Measurements from ENCODE around the gene KLHDC8A. TPM values are rescaled to one million over a fixed set of nuclear protein-coding genes. Genes with fewer than 3 reads are reported as not detected.

The KLHDC8A gene
- total and polyA plus RNA-seq, 2 donors (not counting 3 experiments of a cell fraction or from before 2014, with no cell fraction given): not detected

- intact Hi-C loops (cut with micrococcal nuclease): no loop called here
- Histone ChIP-seq H3K4me1 (ENCODE audit: control insufficient read depth, extremely low read depth, insufficient read depth, low read length) (no peaks in the 10 kb centered on the region), H3K27ac (ENCODE audit: insufficient read depth, low read depth, low read length) (no peak overlapping the region), H3K9me1 (replicated peaks; ENCODE audit: control insufficient read depth, extremely low read depth, insufficient read depth, low read length) (no peaks in the 10 kb centered on the region), H3K4me3 (replicated peaks in 1 of 3; ENCODE audit: insufficient read depth in 1 of 3, low read depth in 1 of 3, low read length in 3 of 3) (no peak overlapping the region), H3K9ac (replicated peaks; ENCODE audit: extremely low read depth, insufficient read depth, low read length) (no peak overlapping the region), H2AFZ (ENCODE audit: low read depth, low read length) (no peak overlapping the region), H3K79me2 (ENCODE audit: control insufficient read depth, insufficient read depth, low read length) (no peaks in the 10 kb centered on the region), H4K20me1 (replicated peaks; ENCODE audit: control insufficient read depth, extremely low read depth, insufficient read depth, low read length) (no peaks in the 10 kb centered on the region), H3K36me3 (ENCODE audit: control insufficient read depth in 2 of 2, extremely low read depth in 1 of 2, insufficient read depth in 2 of 2, low read length in 2 of 2) (no peaks in the 10 kb centered on the region), H3K27me3 (ENCODE audit: control insufficient read depth in 2 of 2, insufficient read depth in 2 of 2, low read length in 2 of 2) (peaks cover 8 to 22% of the 10 kb centered on the region in 2 experiments), H3K9me3 (replicated peaks; ENCODE audit: control insufficient read depth, insufficient read depth, low read length) (no peaks in the 10 kb centered on the region), H3K4me2 (ENCODE audit: insufficient read depth, low read length) (no peak overlapping the region)
- dilution Hi-C loops (cut with MboI; ENCODE audit: extremely low pct_ligation_motif_present, low sequenced_read_pairs): no loop called here
- no peak for FAIRE-seq
- no peak for TF ChIP-seq MYC (IDR thresholded peaks at IDR 0.05; ENCODE audit: low read depth, low read length)
- TF ChIP-seq JUN (IDR thresholded peaks at IDR 0.05; ENCODE audit: borderline replicate concordance, insufficient read depth, insufficient read length, low read depth): no peak
- TF ChIP-seq EZH2 (IDR thresholded peaks at IDR 0.05; ENCODE audit: borderline replicate concordance, low read depth, low read length, severe bottlenecking): no peak
- no peak for TF ChIP-seq CTCF (IDR thresholded peaks at IDR 0.05; ENCODE audit: extremely low read depth in 1 of 2, insufficient read depth in 1 of 2, low read depth in 1 of 2, low read length in 2 of 2)
- TF ChIP-seq POLR2AphosphoS5 (IDR thresholded peaks at IDR 0.05; ENCODE audit: insufficient read depth, low read depth, low read length): no peak
- no peak for TF ChIP-seq GATA2 (IDR thresholded peaks at IDR 0.05; ENCODE audit: insufficient read depth, insufficient read length, low read depth, low read length)
- no peak for TF ChIP-seq FOS (IDR thresholded peaks at IDR 0.05; ENCODE audit: borderline replicate concordance, insufficient read depth, low read length)
- TF ChIP-seq MAX (IDR thresholded peaks at IDR 0.05; ENCODE audit: insufficient read depth, insufficient read length): no peak
- no peak for TF ChIP-seq POLR2A (IDR thresholded peaks at IDR 0.05; ENCODE audit: low read depth, low read length)
- POLR2A ChIA-PET: no interaction called here
- BruUV-seq (replicated peaks): no TSS peak
- CTCF ChIA-PET: interaction anchor here (2.2 to 21.6 kb wide), 3 partner anchors 26 to 157 kb away, joined by 6 to 1536 read pairs (median 8); no protein-coding TSS in a partner anchor
- DNase-seq (ENCODE audit: low read depth, low spot score): no peak
Observed at GRCh38 chr1:205328476-205328875, 28.2 kb downstream of the KLHDC8A start.
